GM18511 (cell line): Measurements from ENCODE around the gene GCHFR.

Experiments
- ATAC-seq: cut with Tn5 transposase; IDR thresholded peaks from one replicate; pipeline ENCODE4 v1.9.1; 2021; ENCODE audit warnings: mild to moderate bottlenecking, moderate library complexity; ENCODE audit not compliant: unreplicated experiment

Gene GCHFR

GRCh38 chr15:40808861-40809450 is 45.1 kb downstream of the GCHFR start:
- no peak for ATAC-seq

- ATAC-seq: no peak
Observed at GRCh38 chr15:40812721-40813425, 49.0 kb downstream of the GCHFR start.

- ATAC-seq: no peak
Observed at GRCh38 chr15:40815042-40815698, 51.3 kb downstream of the GCHFR start.
